HG03064 (cell line): Measurements from ENCODE around the gene ANXA2.
A peak's percentile ranks its signal among the peaks of the same experiment; 100 is the strongest.
"Not testable (repeated sequence)": the region's sequence is repeated elsewhere in the genome, so short reads cannot be mapped to it uniquely, and the experiment has no call there.

ENCODE experiments used
- ATAC-seq: cut with Tn5 transposase; IDR thresholded peaks from one replicate; pipeline ENCODE4 v1.9.1; 2021; ENCODE audit warnings: low read depth; ENCODE audit not compliant: unreplicated experiment

Gene ANXA2

GRCh38 chr15:60411774-60412425, 14.1 kb upstream of the ANXA2 start:
- no peak for ATAC-seq

GRCh38 chr15:60410350-60410749, 12.6 kb upstream of the ANXA2 start:
- ATAC-seq, result not testable (repeated sequence)

GRCh38 chr15:60408463-60408981, 10.7 kb upstream of the ANXA2 start:
- no peak for ATAC-seq

GRCh38 chr15:60407415-60407805, 9.6 kb upstream of the ANXA2 start:
- no peak for ATAC-seq

GRCh38 chr15:60406513-60407414, 9.0 kb upstream of the ANXA2 start:
- ATAC-seq, result no peak

GRCh38 chr15:60405399-60405798, 7.6 kb upstream of the ANXA2 start:
- no peak for ATAC-seq

- not testable (repeated sequence) for ATAC-seq
Observed at GRCh38 chr15:60404351-60404750, 6.6 kb upstream of the ANXA2 start.

- no peak for ATAC-seq
Observed at GRCh38 chr15:60400944-60401343, 3.2 kb upstream of the ANXA2 start.

GRCh38 chr15:60399931-60400330, 2.1 kb upstream of the ANXA2 start:
- ATAC-seq, result no peak

- ATAC-seq, result no peak
Observed at GRCh38 chr15:60399246-60399915, 1.6 kb upstream of the ANXA2 start.

- peak; percentile 72 for ATAC-seq
Observed at GRCh38 chr15:60396958-60397771, 621 bp downstream of the ANXA2 start.

GRCh38 chr15:60396560-60396957, 1.2 kb downstream of the ANXA2 start:
- ATAC-seq, result no peak

- no peak for ATAC-seq
Observed at GRCh38 chr15:60396100-60396499, 1.7 kb downstream of the ANXA2 start.

GRCh38 chr15:60395276-60396011, 2.3 kb downstream of the ANXA2 start:
- ATAC-seq, result no peak

GRCh38 chr15:60394689-60395097, 3.1 kb downstream of the ANXA2 start:
- ATAC-seq, result no peak

GRCh38 chr15:60392986-60393790, 4.6 kb downstream of the ANXA2 start:
- no peak for ATAC-seq

GRCh38 chr15:60392601-60392985, 5.2 kb downstream of the ANXA2 start:
- no peak for ATAC-seq

- no peak for ATAC-seq
Observed at GRCh38 chr15:60391722-60392315, 6.0 kb downstream of the ANXA2 start.
